ENCODE data around the gene TLX2. TPM values are rescaled to one million over a fixed set of nuclear protein-coding genes. Genes with fewer than 3 reads are reported as not detected.
A peak's percentile ranks its signal among the peaks of the same experiment; 100 is the strongest.

TLX2 gene
- total and polyA plus RNA-seq, 2 experiments from 2014 or later: 0.16 to 0.21 TPM

DNA sequence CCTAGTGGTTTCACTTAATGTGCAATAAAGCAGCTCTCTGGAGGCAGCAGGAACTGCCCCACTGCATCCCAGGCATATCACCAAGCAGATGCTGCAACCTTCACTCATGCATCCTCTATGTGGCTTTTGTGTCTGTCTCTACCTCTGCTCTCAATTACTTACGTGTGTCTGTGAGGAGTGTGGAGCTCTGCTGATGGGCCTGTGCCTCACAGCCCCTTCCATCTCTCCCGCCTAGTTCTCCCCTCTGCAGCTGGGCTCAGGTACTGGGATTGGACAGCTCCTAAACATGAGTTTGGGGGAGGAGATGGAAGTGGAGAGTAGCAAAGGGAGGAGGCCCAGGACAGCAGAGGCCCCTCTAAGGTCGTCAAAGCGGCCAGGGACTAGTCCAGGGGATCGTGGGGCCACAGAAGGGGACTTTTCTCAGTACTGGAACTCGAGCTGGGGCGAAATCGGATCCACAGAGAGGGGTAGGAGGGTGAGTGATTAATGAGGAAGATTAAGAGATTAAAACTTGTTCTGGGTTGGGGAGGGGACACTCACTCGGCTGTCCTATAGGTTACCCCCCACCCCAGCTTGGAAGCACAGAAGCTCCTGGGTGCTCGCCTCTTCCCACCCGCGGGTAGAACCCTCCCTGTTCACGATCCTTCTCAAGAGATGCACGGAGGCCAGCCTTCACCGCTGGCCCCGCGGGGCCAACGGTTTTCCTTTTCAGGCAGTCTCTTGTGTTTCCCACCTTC is 12.7 kb upstream of the TLX2 start (continued):
- TF ChIP-seq, protein P1, sequence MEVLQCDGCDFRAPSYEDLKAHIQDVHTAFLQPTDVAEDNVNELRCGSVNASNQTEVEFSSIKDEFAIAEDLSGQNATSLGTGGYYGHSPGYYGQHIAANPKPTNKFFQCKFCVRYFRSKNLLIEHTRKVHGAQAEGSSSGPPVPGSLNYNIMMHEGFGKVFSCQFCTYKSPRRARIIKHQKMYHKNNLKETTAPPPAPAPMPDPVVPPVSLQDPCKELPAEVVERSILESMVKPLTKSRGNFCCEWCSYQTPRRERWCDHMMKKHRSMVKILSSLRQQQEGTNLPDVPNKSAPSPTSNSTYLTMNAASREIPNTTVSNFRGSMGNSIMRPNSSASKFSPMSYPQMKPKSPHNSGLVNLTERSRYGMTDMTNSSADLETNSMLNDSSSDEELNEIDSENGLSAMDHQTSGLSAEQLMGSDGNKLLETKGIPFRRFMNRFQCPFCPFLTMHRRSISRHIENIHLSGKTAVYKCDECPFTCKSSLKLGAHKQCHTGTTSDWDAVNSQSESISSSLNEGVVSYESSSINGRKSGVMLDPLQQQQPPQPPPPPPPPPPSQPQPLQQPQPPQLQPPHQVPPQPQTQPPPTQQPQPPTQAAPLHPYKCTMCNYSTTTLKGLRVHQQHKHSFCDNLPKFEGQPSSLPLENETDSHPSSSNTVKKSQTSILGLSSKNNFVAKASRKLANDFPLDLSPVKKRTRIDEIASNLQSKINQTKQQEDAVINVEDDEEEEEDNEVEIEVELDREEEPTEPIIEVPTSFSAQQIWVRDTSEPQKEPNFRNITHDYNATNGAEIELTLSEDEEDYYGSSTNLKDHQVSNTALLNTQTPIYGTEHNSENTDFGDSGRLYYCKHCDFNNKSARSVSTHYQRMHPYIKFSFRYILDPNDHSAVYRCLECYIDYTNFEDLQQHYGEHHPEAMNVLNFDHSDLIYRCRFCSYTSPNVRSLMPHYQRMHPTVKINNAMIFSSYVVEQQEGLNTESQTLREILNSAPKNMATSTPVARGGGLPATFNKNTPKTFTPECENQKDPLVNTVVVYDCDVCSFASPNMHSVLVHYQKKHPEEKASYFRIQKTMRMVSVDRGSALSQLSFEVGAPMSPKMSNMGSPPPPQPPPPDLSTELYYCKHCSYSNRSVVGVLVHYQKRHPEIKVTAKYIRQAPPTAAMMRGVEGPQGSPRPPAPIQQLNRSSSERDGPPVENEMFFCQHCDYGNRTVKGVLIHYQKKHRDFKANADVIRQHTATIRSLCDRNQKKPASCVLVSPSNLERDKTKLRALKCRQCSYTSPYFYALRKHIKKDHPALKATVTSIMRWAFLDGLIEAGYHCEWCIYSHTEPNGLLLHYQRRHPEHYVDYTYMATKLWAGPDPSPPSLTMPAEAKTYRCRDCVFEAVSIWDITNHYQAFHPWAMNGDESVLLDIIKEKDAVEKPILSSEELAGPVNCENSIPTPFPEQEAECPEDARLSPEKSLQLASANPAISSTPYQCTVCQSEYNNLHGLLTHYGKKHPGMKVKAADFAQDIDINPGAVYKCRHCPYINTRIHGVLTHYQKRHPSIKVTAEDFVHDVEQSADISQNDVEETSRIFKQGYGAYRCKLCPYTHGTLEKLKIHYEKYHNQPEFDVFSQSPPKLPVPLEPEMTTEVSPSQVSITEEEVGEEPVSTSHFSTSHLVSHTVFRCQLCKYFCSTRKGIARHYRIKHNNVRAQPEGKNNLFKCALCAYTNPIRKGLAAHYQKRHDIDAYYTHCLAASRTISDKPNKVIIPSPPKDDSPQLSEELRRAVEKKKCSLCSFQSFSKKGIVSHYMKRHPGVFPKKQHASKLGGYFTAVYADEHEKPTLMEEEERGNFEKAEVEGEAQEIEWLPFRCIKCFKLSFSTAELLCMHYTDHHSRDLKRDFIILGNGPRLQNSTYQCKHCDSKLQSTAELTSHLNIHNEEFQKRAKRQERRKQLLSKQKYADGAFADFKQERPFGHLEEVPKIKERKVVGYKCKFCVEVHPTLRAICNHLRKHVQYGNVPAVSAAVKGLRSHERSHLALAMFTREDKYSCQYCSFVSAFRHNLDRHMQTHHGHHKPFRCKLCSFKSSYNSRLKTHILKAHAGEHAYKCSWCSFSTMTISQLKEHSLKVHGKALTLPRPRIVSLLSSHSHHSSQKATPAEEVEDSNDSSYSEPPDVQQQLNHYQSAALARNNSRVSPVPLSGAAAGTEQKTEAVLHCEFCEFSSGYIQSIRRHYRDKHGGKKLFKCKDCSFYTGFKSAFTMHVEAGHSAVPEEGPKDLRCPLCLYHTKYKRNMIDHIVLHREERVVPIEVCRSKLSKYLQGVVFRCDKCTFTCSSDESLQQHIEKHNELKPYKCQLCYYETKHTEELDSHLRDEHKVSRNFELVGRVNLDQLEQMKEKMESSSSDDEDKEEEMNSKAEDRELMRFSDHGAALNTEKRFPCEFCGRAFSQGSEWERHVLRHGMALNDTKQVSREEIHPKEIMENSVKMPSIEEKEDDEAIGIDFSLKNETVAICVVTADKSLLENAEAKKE (CRISPR knock-in tag; IDR thresholded peaks at IDR 0.05): no peak
- TF ChIP-seq EZH2phosphoT487 (IDR thresholded peaks at IDR 0.05; ENCODE audit: unreplicated experiment): no peak
- TF ChIP-seq, protein P2, sequence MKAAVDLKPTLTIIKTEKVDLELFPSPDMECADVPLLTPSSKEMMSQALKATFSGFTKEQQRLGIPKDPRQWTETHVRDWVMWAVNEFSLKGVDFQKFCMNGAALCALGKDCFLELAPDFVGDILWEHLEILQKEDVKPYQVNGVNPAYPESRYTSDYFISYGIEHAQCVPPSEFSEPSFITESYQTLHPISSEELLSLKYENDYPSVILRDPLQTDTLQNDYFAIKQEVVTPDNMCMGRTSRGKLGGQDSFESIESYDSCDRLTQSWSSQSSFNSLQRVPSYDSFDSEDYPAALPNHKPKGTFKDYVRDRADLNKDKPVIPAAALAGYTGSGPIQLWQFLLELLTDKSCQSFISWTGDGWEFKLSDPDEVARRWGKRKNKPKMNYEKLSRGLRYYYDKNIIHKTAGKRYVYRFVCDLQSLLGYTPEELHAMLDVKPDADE (IDR thresholded peaks at IDR 0.05): no peak
- TF ChIP-seq, protein P3, sequence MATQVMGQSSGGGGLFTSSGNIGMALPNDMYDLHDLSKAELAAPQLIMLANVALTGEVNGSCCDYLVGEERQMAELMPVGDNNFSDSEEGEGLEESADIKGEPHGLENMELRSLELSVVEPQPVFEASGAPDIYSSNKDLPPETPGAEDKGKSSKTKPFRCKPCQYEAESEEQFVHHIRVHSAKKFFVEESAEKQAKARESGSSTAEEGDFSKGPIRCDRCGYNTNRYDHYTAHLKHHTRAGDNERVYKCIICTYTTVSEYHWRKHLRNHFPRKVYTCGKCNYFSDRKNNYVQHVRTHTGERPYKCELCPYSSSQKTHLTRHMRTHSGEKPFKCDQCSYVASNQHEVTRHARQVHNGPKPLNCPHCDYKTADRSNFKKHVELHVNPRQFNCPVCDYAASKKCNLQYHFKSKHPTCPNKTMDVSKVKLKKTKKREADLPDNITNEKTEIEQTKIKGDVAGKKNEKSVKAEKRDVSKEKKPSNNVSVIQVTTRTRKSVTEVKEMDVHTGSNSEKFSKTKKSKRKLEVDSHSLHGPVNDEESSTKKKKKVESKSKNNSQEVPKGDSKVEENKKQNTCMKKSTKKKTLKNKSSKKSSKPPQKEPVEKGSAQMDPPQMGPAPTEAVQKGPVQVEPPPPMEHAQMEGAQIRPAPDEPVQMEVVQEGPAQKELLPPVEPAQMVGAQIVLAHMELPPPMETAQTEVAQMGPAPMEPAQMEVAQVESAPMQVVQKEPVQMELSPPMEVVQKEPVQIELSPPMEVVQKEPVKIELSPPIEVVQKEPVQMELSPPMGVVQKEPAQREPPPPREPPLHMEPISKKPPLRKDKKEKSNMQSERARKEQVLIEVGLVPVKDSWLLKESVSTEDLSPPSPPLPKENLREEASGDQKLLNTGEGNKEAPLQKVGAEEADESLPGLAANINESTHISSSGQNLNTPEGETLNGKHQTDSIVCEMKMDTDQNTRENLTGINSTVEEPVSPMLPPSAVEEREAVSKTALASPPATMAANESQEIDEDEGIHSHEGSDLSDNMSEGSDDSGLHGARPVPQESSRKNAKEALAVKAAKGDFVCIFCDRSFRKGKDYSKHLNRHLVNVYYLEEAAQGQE (IDR thresholded peaks at IDR 0.05; ENCODE audit: unreplicated experiment): peak; percentile 52
- peak; percentile 83 for TF ChIP-seq EZH2 (IDR thresholded peaks at IDR 0.05; ENCODE audit: low read depth, unreplicated experiment)
